Right lobe of liver (tissue), 4 donors: ENCODE measurements around the gene CACNA2D4.

Experiments used
- CTCF ChIP-seq, 4 donors: fragments of 200-600 bp in 3 of 4; fragments of 450-650 bp in 1 of 4; IDR thresholded peaks; one replicate each; pipeline versions ENCODE4 v1.5.1 to v1.8.0; 2016 to 2022; ENCODE audit warnings: antibody characterized with exemption in 4 of 4, mild to moderate bottlenecking in 2 of 4
- POLR2A ChIP-seq: fragments of 450-650 bp; IDR thresholded peaks from one replicate; pipeline ENCODE4 v1.6.1; 2017; ENCODE audit warnings: antibody characterized with exemption, mild to moderate bottlenecking
- donor health status: DM: no; HTN: no; CAD: no.
- donor health status: DM: no; HTN: no; CAD: no.
- donor health status: DM: no; HTN: yes; CAD: no.

- TF ChIP-seq CTCF (IDR thresholded peaks at IDR 0.05) (no peak), POLR2A (no peak)
These were observed 63.2 kb downstream of the CACNA2D4 start for GRCh38 chr12:1855241-1855640.
